MM.1S (cell line): ENCODE measurements around the gene CASP7.

Experiments
- EZH2 ChIP-seq: fragments of 300-600 bp; sonication (generic); optimal IDR thresholded peaks from 2 replicates; pipeline ENCODE3; 2017; ENCODE audit warnings: low read depth, mild to moderate bottlenecking, antibody characterized with exemption, low read length, mixed read lengths
- EZH2phosphoT487 ChIP-seq: fragments of 300-600 bp; sonication (generic); IDR thresholded peaks from 2 replicates; pipeline ENCODE4 v1.6.1; 2018; ENCODE audit warnings: antibody characterized with exemption, low read length
- TF ChIP-seq, protein P1 (sequence below): fragments of 300-600 bp; sonication (generic); IDR thresholded peaks from 2 replicates; pipeline ENCODE4 v1.5.1; 2016; ENCODE audit warnings: antibody characterized with exemption, low read length, mixed read lengths

DNA sequence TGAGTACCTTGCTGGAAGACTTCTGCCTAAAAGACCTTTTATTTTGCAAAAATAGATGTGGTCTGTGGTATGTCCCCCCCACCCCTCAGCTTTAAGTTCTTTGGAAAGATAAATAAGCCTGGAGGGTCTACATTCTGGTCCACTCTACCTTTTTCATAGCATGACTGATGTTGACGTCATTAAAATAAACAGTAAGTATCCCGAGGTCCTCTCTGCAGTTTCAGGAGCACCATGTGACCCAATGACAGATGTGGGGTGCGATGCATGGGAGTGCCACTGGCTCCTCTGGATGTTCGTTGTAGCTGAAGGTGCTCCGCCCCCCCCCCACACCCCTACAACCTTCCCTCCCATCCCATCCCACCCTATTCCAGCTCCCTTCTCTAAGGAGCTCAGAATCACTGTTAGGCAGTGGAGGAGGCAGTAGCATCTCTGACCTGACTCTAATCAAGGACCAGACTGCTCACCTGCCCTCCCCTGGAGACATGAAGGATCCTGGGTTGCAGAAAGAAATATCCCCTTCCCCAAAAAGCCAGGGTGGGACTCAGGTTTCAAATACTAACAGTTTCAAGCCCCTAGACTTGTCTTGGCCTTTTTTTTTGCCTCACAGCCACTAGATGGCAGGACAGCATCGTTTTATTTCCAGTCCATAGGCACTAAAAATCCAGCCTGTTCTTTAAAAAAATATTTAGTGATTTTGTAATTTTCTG is 25.1 kb downstream of the CASP7 start:
- TF ChIP-seq EZH2 (no peak), EZH2phosphoT487 (no peak)
- TF ChIP-seq, protein P1, sequence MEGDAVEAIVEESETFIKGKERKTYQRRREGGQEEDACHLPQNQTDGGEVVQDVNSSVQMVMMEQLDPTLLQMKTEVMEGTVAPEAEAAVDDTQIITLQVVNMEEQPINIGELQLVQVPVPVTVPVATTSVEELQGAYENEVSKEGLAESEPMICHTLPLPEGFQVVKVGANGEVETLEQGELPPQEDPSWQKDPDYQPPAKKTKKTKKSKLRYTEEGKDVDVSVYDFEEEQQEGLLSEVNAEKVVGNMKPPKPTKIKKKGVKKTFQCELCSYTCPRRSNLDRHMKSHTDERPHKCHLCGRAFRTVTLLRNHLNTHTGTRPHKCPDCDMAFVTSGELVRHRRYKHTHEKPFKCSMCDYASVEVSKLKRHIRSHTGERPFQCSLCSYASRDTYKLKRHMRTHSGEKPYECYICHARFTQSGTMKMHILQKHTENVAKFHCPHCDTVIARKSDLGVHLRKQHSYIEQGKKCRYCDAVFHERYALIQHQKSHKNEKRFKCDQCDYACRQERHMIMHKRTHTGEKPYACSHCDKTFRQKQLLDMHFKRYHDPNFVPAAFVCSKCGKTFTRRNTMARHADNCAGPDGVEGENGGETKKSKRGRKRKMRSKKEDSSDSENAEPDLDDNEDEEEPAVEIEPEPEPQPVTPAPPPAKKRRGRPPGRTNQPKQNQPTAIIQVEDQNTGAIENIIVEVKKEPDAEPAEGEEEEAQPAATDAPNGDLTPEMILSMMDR = peak; percentile 63
